ENCODE measurements around the gene PIK3R1. TPM values are rescaled to one million over a fixed set of nuclear protein-coding genes. Genes with fewer than 3 reads are reported as not detected.

Gene PIK3R1
- total RNA-seq, 1 donor from 2014 or later = 15.5 TPM

- no peaks in the 10 kb centered on the region for H3K27me3 ChIP-seq (ENCODE audit: control insufficient read depth, insufficient read depth, low read length)
- DNase-seq (ENCODE audit: low read depth) (no peak), FAIRE-seq (no peak)
- TF ChIP-seq CTCF (IDR thresholded peaks at IDR 0.05; ENCODE audit: insufficient read depth, low read length, severe bottlenecking) = no peak
- no peaks in the 10 kb centered on the region for H3K36me3 ChIP-seq (ENCODE audit: control insufficient read depth, insufficient read depth, low read length)
- H3K4me3 ChIP-seq (ENCODE audit: low read depth, low read length) = no peak overlapping the region
Observed at GRCh38 chr5:68305223-68305870, 89.8 kb downstream of the PIK3R1 start.

DNA sequence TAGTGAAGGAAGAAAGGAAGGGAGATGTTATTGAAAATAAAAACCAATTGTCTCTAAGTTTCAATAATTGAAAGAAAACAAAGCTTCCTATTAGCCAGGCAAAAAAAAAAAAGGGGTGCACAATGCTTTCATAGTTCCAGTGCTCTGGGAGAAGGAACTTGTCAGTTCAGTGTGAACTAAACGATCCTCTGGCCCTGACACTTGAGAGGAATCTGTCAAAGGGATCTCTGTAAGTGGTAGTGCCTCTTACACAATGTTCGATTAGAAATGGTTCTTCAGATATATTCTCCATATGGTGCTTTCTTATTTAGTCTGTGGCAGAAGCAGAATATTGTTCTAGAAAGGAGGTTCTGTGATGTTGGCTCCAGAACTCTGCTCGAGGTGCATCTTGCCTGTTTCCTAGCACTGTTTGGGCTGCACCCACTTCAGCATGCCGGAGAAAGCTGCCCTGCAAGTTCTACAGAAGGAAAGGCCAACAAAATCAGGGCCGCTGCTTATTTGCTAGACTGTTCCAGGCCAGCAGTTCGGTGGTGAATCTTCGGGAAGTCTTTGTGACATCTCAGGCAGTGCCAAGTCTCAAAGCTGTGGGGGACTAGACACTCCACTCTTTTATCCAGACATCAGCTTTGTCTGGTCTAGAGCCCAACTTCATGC is 90.9 kb downstream of the PIK3R1 start:
- FAIRE-seq (no peak), DNase-seq (ENCODE audit: low read depth) (no peak)
- no peaks in the 10 kb centered on the region for H3K36me3 ChIP-seq (ENCODE audit: control insufficient read depth, insufficient read depth, low read length)
- no peaks in the 10 kb centered on the region for H3K27me3 ChIP-seq (ENCODE audit: control insufficient read depth, insufficient read depth, low read length)
- H3K4me3 ChIP-seq (ENCODE audit: low read depth, low read length) = no peak overlapping the region
- TF ChIP-seq CTCF (IDR thresholded peaks at IDR 0.05; ENCODE audit: insufficient read depth, low read length, severe bottlenecking) = no peak

DNA sequence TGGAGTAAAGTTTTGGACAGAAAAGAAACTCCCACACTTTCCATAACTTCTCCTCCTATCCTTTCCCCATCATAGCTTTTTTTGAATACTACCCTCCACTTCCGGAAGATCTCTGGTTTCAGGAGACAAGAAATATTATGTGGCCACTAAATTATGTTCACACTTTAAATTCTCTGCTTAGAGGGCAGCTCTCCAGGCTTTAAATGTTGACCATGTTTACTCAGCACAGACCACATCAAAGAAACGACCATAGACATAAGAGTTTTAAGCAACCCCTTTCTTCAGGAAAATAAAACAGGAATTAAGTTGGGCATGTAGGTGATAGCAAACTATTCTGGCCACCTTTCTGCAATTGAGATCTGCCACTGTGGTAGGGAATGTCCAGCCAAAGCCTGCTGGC is 97.8 kb downstream of the PIK3R1 start:
- H3K36me3 ChIP-seq (ENCODE audit: control insufficient read depth, insufficient read depth, low read length) = no peaks in the 10 kb centered on the region
- no peak for DNase-seq (ENCODE audit: low read depth)
- TF ChIP-seq CTCF (IDR thresholded peaks at IDR 0.05; ENCODE audit: insufficient read depth, low read length, severe bottlenecking) = no peak
- no peak for FAIRE-seq
- no peak overlapping the region for H3K4me3 ChIP-seq (ENCODE audit: low read depth, low read length)
- no peaks in the 10 kb centered on the region for H3K27me3 ChIP-seq (ENCODE audit: control insufficient read depth, insufficient read depth, low read length)

DNA sequence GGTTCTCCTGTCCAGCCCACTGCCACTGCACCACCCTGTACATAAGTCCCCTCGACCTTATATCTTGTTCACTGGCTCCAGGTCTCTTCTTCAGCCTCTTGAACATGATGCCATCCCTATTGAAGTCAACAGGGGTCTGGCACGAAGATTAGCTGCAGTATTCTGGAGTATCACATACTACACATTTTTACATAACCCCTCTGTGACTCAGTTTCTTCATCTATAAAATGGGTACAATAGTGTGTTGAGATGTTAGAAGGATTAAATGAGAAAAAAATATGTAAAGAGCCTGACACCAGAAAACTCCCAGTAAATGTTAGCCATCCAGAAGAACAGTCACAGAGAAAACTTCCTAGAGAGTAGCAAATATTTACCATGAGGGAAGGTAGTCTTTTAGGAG is 98.9 kb downstream of the PIK3R1 start:
- H3K27me3 ChIP-seq (ENCODE audit: control insufficient read depth, insufficient read depth, low read length) = no peaks in the 10 kb centered on the region
- FAIRE-seq (no peak), DNase-seq (ENCODE audit: low read depth) (no peak)
- TF ChIP-seq CTCF (IDR thresholded peaks at IDR 0.05; ENCODE audit: insufficient read depth, low read length, severe bottlenecking) = no peak
- no peaks in the 10 kb centered on the region for H3K36me3 ChIP-seq (ENCODE audit: control insufficient read depth, insufficient read depth, low read length)
- no peak overlapping the region for H3K4me3 ChIP-seq (ENCODE audit: low read depth, low read length)

DNA sequence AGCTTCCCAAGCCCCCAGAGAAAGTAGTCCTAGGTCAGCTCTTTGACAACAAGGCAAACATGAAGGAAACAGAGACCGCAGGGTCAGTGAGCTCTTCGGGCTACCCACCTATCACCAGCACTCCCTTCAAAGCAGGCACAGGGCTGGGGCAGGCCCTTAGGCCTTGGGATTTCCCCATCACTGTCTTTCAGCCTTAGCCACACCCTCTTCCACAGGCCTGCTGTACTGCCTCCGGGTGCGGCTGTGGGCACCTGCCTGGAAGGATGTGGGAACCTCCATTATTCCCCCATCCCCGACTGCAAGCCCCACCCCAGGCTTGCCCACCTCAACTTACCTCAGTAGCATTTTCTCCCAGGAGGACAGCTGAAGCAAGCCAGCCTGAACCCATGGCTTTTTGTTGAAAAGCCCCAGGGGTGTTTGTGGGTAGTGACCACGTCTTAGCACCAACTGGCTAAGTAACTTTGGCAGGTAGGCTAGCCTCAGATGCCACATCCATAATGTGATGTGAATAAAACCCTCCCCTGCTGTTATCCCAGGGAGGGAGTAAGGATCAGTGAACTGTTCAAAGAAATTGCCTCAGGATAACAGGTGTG is 100.2 kb downstream of the PIK3R1 start:
- DNase-seq (ENCODE audit: low read depth) (no peak), FAIRE-seq (no peak)
- no peak for TF ChIP-seq CTCF (IDR thresholded peaks at IDR 0.05; ENCODE audit: insufficient read depth, low read length, severe bottlenecking)

More for the DNA sequence above, 100.2 kb downstream of the PIK3R1 start:
- Histone ChIP-seq H3K36me3 (ENCODE audit: control insufficient read depth, insufficient read depth, low read length) (no peaks in the 10 kb centered on the region), H3K4me3 (ENCODE audit: low read depth, low read length) (no peak overlapping the region), H3K27me3 (ENCODE audit: control insufficient read depth, insufficient read depth, low read length) (no peaks in the 10 kb centered on the region)
